OCI-M1 (cell line): ENCODE data around the gene WDCP.
"Not testable (repeated sequence)": the region's sequence is repeated elsewhere in the genome, so short reads cannot be mapped to it uniquely, and the experiment has no call there.

Source experiments
- DNase-seq: peaks from one replicate; lab custom pipeline; 2025; lab: John Stamatoyannopoulos, UW

Gene WDCP

GRCh38 chr2:24065341-24065740, 18.1 kb upstream of the WDCP start:
- no peak for DNase-seq

- no peak for DNase-seq
Observed at GRCh38 chr2:24058564-24059271, 11.5 kb upstream of the WDCP start.

GRCh38 chr2:24055750-24056149, 8.6 kb upstream of the WDCP start:
- DNase-seq: no peak

- peak; percentile 61 for DNase-seq
Observed at GRCh38 chr2:24054366-24055010, 7.3 kb upstream of the WDCP start.

- DNase-seq: no peak
Observed at GRCh38 chr2:24052951-24053350, 5.8 kb upstream of the WDCP start.

- DNase-seq: no peak
Observed at GRCh38 chr2:24051833-24052232, 4.6 kb upstream of the WDCP start.

GRCh38 chr2:24050041-24050979, 3.1 kb upstream of the WDCP start:
- no peak for DNase-seq

- DNase-seq: no peak
Observed at GRCh38 chr2:24049485-24050021, 2.4 kb upstream of the WDCP start, which contains the start of gene FKBP1B. FKBP1B (plus strand) TSS chr2:24049741; CDS start chr2:24049850, 109 bp downstream.

- DNase-seq: peak; percentile 54
Observed at GRCh38 chr2:24048769-24049484, 1.7 kb upstream of the WDCP start.

GRCh38 chr2:24047703-24048033, 477 bp upstream of the WDCP start:
- DNase-seq: no peak

GRCh38 chr2:24046599-24046929, 627 bp downstream of the WDCP start:
- no peak for DNase-seq

- peak; percentile 28 for DNase-seq
Observed at GRCh38 chr2:24045511-24046508, 1.4 kb downstream of the WDCP start.

GRCh38 chr2:24043133-24043532, 4.1 kb downstream of the WDCP start:
- not testable (repeated sequence) for DNase-seq

GRCh38 chr2:24040511-24040910, 6.7 kb downstream of the WDCP start:
- no peak for DNase-seq

- no peak for DNase-seq
Observed at GRCh38 chr2:24038786-24039499, 8.2 kb downstream of the WDCP start.

- DNase-seq: no peak
Observed at GRCh38 chr2:24026233-24026632, 21.0 kb downstream of the WDCP start.

- DNase-seq: no peak
Observed at GRCh38 chr2:24024996-24025663, 22.1 kb downstream of the WDCP start.

GRCh38 chr2:24024018-24024417, 23.2 kb downstream of the WDCP start:
- no peak for DNase-seq

- DNase-seq: no peak
Observed at GRCh38 chr2:24022975-24023575, 24.1 kb downstream of the WDCP start.
